ENCODE results near the gene BCKDK. TPM values are rescaled to one million over a fixed set of nuclear protein-coding genes. Genes with fewer than 3 reads are reported as not detected.

BCKDK gene
- total RNA-seq, 1 donor from 2014 or later = 44.9 TPM

GRCh38 chr16:31087971-31088370 is 20.2 kb upstream of the BCKDK start:
- H3K27ac Mint-ChIP-seq (ENCODE audit: unreplicated experiment) = no peak overlapping the region
- Histone ChIP-seq H3K4me2 (ENCODE audit: low read length) (no peak overlapping the region), H2AFZ (ENCODE audit: low read depth, low read length) (no peak overlapping the region), H3K27me3 (ENCODE audit: insufficient read depth, low read length) (no peaks in the 10 kb centered on the region), H3K4me1 (ENCODE audit: insufficient read depth, low read length) (peaks cover 8% of the 10 kb centered on the region), H3K79me2 (ENCODE audit: insufficient read depth, low read length) (peaks cover 34% of the 10 kb centered on the region), H4K20me1 (ENCODE audit: insufficient read depth, low read length) (peaks cover 36% of the 10 kb centered on the region), H3K9ac (ENCODE audit: low read length) (no peak overlapping the region), H3K27ac (ENCODE audit: low read depth, low read length) (no peak overlapping the region), H3K9me3 (ENCODE audit: insufficient read depth, low read depth, low read length) (no peaks in the 10 kb centered on the region), H3K36me3 (ENCODE audit: insufficient read depth, low read length) (peaks cover 8% of the 10 kb centered on the region), H3K4me3 (ENCODE audit: insufficient read depth, low read depth, low read length) (no peak overlapping the region)
- H3K4me3 Mint-ChIP-seq (ENCODE audit: unreplicated experiment) = no peak overlapping the region
- TF ChIP-seq CTCF (IDR thresholded peaks at IDR 0.05; ENCODE audit: insufficient read depth, low read depth, low read length) (no peak), EZH2 (IDR thresholded peaks at IDR 0.05; ENCODE audit: insufficient read depth, low read length) (no peak)
- peaks cover 14% of the 10 kb centered on the region for H3K36me3 Mint-ChIP-seq (ENCODE audit: low read depth, unreplicated experiment)
- DNase-seq (ENCODE audit: low read depth) (no peak), FAIRE-seq (no peak)
- H3K4me1 Mint-ChIP-seq (ENCODE audit: low read depth, unreplicated experiment) = peaks cover 7% of the 10 kb centered on the region
- no peaks in the 10 kb centered on the region for H3K9me3 Mint-ChIP-seq (ENCODE audit: unreplicated experiment)
- no peaks in the 10 kb centered on the region for H3K27me3 Mint-ChIP-seq (ENCODE audit: low read depth, unreplicated experiment)

- H3K4me3 Mint-ChIP-seq (ENCODE audit: unreplicated experiment) = no peak within 1 kb of the TSS
- no peaks in the 10 kb centered on the region for H3K27me3 Mint-ChIP-seq (ENCODE audit: low read depth, unreplicated experiment)
- H2AFZ ChIP-seq (ENCODE audit: low read depth, low read length) = no peak within 1 kb of the TSS
- no peak within 1 kb of the TSS for H3K9ac ChIP-seq (ENCODE audit: low read length)
- H3K27ac Mint-ChIP-seq (ENCODE audit: unreplicated experiment) = no peak within 1 kb of the TSS
- peaks cover 13% of the 10 kb centered on the region for H3K4me1 ChIP-seq (ENCODE audit: insufficient read depth, low read length)
- H3K36me3 ChIP-seq (ENCODE audit: insufficient read depth, low read length) = peaks cover 8% of the 10 kb centered on the region
- TF ChIP-seq EZH2 (IDR thresholded peaks at IDR 0.05; ENCODE audit: insufficient read depth, low read length) (no peak), CTCF (IDR thresholded peaks at IDR 0.05; ENCODE audit: insufficient read depth, low read depth, low read length) (no peak)
- no peaks in the 10 kb centered on the region for H3K9me3 Mint-ChIP-seq (ENCODE audit: unreplicated experiment)
- H3K27ac ChIP-seq (ENCODE audit: low read depth, low read length) = no peak within 1 kb of the TSS
- no peaks in the 10 kb centered on the region for H3K9me3 ChIP-seq (ENCODE audit: insufficient read depth, low read depth, low read length)
- H3K36me3 Mint-ChIP-seq (ENCODE audit: low read depth, unreplicated experiment) = peaks cover 11% of the 10 kb centered on the region
- FAIRE-seq (no peak), DNase-seq (ENCODE audit: low read depth) (no peak)
- peaks cover 41% of the 10 kb centered on the region for H3K79me2 ChIP-seq (ENCODE audit: insufficient read depth, low read length)
- H3K4me2 ChIP-seq (ENCODE audit: low read length) = no peak within 1 kb of the TSS
- H3K4me1 Mint-ChIP-seq (ENCODE audit: low read depth, unreplicated experiment) = peaks cover 7% of the 10 kb centered on the region
- H3K4me3 ChIP-seq (ENCODE audit: insufficient read depth, low read depth, low read length) = no peak within 1 kb of the TSS
- H4K20me1 ChIP-seq (ENCODE audit: insufficient read depth, low read length) = peaks cover 31% of the 10 kb centered on the region
- no peaks in the 10 kb centered on the region for H3K27me3 ChIP-seq (ENCODE audit: insufficient read depth, low read length)
These were observed 19.6 kb upstream of the BCKDK start, which contains the start of gene PRSS53 for GRCh38 chr16:31088459-31089183. TSS of gene PRSS53 (minus strand) at chr16:31088943. CDS start at chr16:31088809, 134 bp downstream.

- H3K9ac ChIP-seq (ENCODE audit: low read length) = no peak overlapping the region
- no peaks in the 10 kb centered on the region for H3K27me3 Mint-ChIP-seq (ENCODE audit: low read depth, unreplicated experiment)
- FAIRE-seq = no peak
- TF ChIP-seq CTCF (IDR thresholded peaks at IDR 0.05; ENCODE audit: insufficient read depth, low read depth, low read length) (no peak), EZH2 (IDR thresholded peaks at IDR 0.05; ENCODE audit: insufficient read depth, low read length) (no peak)
- no peak overlapping the region for H3K4me3 ChIP-seq (ENCODE audit: insufficient read depth, low read depth, low read length)
- H3K27ac Mint-ChIP-seq (ENCODE audit: unreplicated experiment) = no peak overlapping the region
- no peak overlapping the region for H3K27ac ChIP-seq (ENCODE audit: low read depth, low read length)
- H4K20me1 ChIP-seq (ENCODE audit: insufficient read depth, low read length) = peaks cover 27% of the 10 kb centered on the region
- no peak for DNase-seq (ENCODE audit: low read depth)
- peaks cover 13% of the 10 kb centered on the region for H3K4me1 ChIP-seq (ENCODE audit: insufficient read depth, low read length)
- no peak overlapping the region for H3K4me3 Mint-ChIP-seq (ENCODE audit: unreplicated experiment)
- peaks cover 8% of the 10 kb centered on the region for H3K36me3 ChIP-seq (ENCODE audit: insufficient read depth, low read length)
- no peaks in the 10 kb centered on the region for H3K9me3 ChIP-seq (ENCODE audit: insufficient read depth, low read depth, low read length)
- peaks cover 11% of the 10 kb centered on the region for H3K36me3 Mint-ChIP-seq (ENCODE audit: low read depth, unreplicated experiment)
- peaks cover 7% of the 10 kb centered on the region for H3K4me1 Mint-ChIP-seq (ENCODE audit: low read depth, unreplicated experiment)
- no peaks in the 10 kb centered on the region for H3K9me3 Mint-ChIP-seq (ENCODE audit: unreplicated experiment)
- no peak overlapping the region for H2AFZ ChIP-seq (ENCODE audit: low read depth, low read length)
- no peak overlapping the region for H3K4me2 ChIP-seq (ENCODE audit: low read length)
- H3K27me3 ChIP-seq (ENCODE audit: insufficient read depth, low read length) = no peaks in the 10 kb centered on the region
- peaks cover 47% of the 10 kb centered on the region for H3K79me2 ChIP-seq (ENCODE audit: insufficient read depth, low read length)
These were observed 19.0 kb upstream of the BCKDK start for GRCh38 chr16:31089199-31089598.

All from astrocyte (in vitro differentiated cells and primary cell).